ENCODE data around the gene ETS1.

- no peak for TF ChIP-seq CTCF (IDR thresholded peaks at IDR 0.05; ENCODE audit: low read length)
- TF ChIP-seq EZH2phosphoT487 (IDR thresholded peaks at IDR 0.05; ENCODE audit: low read length), result no peak
- no peak for TF ChIP-seq EZH2 (optimal IDR thresholded peaks at IDR 0.05; ENCODE audit: low read depth, low read length)
Observed at GRCh38 chr11:128527046-128527445, 60.3 kb downstream of the ETS1 start.

All from MM.1S (cell line).